ENCODE data around the gene CCDC142. TPM values are rescaled to one million over a fixed set of nuclear protein-coding genes. Genes with fewer than 3 reads are reported as not detected.

CCDC142 gene
- total and polyA plus RNA-seq, 9 of the 15 experiments (the other 6 are each of a cell fraction or from before 2014, with no cell fraction given) = 0.55 to 11.7 (median 7.2) TPM

DNA sequence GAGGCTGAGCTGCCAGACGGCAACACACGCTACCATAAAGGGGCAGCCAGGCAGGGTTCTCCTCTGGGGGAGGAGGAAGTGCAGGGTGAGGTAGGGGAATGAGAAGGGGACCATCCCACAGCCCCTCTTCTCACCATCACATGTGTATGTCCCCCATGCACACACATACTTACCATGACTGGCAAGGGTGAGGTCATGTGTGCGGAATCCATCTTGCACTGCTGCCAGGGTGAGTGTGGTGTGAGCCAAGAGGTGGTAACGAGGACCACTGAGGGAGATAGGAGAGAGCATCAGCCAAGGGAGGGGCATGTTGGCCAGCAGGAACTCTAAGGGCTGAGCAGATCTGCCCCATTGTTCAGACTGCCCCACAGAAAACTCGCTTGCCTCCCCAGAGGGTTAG, 54.1 kb downstream of the CCDC142 start:
- Histone ChIP-seq H2AFZ (ENCODE audit: low read depth, low read length) (no peak overlapping the region), H4K20me1 (replicated peaks; ENCODE audit: control insufficient read depth, insufficient read depth, low read length) (no peaks in the 10 kb centered on the region), H3K36me3 (ENCODE audit: control insufficient read depth, insufficient read depth, low read length) (no peaks in the 10 kb centered on the region), H3K9me3 (replicated peaks; ENCODE audit: control insufficient read depth, insufficient read depth, low read depth, low read length) (no peaks in the 10 kb centered on the region), H3K9me1 (ENCODE audit: control insufficient read depth, insufficient read depth, low read length) (no peaks in the 10 kb centered on the region), H3K4me2 (ENCODE audit: insufficient read depth, low read length) (no peak overlapping the region), H3K4me3 (no peak overlapping the region), H3K9ac (ENCODE audit: insufficient read depth in 1 of 2, low read depth in 2 of 2, low read length in 2 of 2) (no peak overlapping the region), H3K79me2 (ENCODE audit: control insufficient read depth, insufficient read depth, low read length) (no peaks in the 10 kb centered on the region), H3K27me3 (ENCODE audit: control insufficient read depth in 2 of 2, insufficient read depth in 2 of 2, low read length in 2 of 2) (no peaks in the 10 kb centered on the region), H3K27ac (ENCODE audit: extremely low read depth, low read depth, low read length) (no peak overlapping the region), H3K4me1 (replicated peaks in 1 of 2; ENCODE audit: control insufficient read depth in 2 of 2, insufficient read depth in 2 of 2, low read length in 2 of 2) (peaks cover 0 to 16% of the 10 kb centered on the region in 2 experiments; a peak in 1 of 5 replicates)
- ATAC-seq = no peak
- in situ Hi-C loops (cut with MboI) (no loop called here), intact Hi-C loops (cut with micrococcal nuclease) (no loop called here)
- no peak for TF ChIP-seq MED1 (CRISPR knock-in tag; IDR thresholded peaks at IDR 0.05; ENCODE audit: borderline replicate concordance)
- no peak for TF ChIP-seq ZNF263 (CRISPR knock-in tag; IDR thresholded peaks at IDR 0.05; ENCODE audit: borderline replicate concordance)
- TF ChIP-seq PCBP1 (IDR thresholded peaks at IDR 0.05; ENCODE audit: low read depth, low read length, poor library complexity, severe bottlenecking) = no peak
- TF ChIP-seq, protein P1, sequence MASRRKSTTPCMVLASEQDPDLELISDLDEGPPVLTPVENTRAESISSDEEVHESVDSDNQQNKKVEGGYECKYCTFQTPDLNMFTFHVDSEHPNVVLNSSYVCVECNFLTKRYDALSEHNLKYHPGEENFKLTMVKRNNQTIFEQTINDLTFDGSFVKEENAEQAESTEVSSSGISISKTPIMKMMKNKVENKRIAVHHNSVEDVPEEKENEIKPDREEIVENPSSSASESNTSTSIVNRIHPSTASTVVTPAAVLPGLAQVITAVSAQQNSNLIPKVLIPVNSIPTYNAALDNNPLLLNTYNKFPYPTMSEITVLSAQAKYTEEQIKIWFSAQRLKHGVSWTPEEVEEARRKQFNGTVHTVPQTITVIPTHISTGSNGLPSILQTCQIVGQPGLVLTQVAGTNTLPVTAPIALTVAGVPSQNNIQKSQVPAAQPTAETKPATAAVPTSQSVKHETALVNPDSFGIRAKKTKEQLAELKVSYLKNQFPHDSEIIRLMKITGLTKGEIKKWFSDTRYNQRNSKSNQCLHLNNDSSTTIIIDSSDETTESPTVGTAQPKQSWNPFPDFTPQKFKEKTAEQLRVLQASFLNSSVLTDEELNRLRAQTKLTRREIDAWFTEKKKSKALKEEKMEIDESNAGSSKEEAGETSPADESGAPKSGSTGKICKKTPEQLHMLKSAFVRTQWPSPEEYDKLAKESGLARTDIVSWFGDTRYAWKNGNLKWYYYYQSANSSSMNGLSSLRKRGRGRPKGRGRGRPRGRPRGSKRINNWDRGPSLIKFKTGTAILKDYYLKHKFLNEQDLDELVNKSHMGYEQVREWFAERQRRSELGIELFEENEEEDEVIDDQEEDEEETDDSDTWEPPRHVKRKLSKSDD (conservative IDR thresholded peaks at IDR 0.05; ENCODE audit: low read length) = no peak
- TF ChIP-seq, protein P2, sequence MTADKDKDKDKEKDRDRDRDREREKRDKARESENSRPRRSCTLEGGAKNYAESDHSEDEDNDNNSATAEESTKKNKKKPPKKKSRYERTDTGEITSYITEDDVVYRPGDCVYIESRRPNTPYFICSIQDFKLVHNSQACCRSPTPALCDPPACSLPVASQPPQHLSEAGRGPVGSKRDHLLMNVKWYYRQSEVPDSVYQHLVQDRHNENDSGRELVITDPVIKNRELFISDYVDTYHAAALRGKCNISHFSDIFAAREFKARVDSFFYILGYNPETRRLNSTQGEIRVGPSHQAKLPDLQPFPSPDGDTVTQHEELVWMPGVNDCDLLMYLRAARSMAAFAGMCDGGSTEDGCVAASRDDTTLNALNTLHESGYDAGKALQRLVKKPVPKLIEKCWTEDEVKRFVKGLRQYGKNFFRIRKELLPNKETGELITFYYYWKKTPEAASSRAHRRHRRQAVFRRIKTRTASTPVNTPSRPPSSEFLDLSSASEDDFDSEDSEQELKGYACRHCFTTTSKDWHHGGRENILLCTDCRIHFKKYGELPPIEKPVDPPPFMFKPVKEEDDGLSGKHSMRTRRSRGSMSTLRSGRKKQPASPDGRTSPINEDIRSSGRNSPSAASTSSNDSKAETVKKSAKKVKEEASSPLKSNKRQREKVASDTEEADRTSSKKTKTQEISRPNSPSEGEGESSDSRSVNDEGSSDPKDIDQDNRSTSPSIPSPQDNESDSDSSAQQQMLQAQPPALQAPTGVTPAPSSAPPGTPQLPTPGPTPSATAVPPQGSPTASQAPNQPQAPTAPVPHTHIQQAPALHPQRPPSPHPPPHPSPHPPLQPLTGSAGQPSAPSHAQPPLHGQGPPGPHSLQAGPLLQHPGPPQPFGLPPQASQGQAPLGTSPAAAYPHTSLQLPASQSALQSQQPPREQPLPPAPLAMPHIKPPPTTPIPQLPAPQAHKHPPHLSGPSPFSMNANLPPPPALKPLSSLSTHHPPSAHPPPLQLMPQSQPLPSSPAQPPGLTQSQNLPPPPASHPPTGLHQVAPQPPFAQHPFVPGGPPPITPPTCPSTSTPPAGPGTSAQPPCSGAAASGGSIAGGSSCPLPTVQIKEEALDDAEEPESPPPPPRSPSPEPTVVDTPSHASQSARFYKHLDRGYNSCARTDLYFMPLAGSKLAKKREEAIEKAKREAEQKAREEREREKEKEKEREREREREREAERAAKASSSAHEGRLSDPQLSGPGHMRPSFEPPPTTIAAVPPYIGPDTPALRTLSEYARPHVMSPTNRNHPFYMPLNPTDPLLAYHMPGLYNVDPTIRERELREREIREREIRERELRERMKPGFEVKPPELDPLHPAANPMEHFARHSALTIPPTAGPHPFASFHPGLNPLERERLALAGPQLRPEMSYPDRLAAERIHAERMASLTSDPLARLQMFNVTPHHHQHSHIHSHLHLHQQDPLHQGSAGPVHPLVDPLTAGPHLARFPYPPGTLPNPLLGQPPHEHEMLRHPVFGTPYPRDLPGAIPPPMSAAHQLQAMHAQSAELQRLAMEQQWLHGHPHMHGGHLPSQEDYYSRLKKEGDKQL (CRISPR knock-in tag; IDR thresholded peaks at IDR 0.05; ENCODE audit: borderline replicate concordance) = no peak
- TF ChIP-seq ZNF766 (CRISPR knock-in tag; conservative IDR thresholded peaks at IDR 0.05) = no peak
- no peak for TF ChIP-seq KAT8 (IDR thresholded peaks at IDR 0.05; ENCODE audit: low read depth)
- TF ChIP-seq BRCA1 (IDR thresholded peaks at IDR 0.05) = no peak
- TF ChIP-seq BRCA1 (CRISPR knock-in tag; IDR thresholded peaks at IDR 0.05) = no peak
- POLR2A ChIA-PET = interaction anchor here (0.7 to 1.7 kb wide), 3 partner anchors 12 to 30 kb away, joined by 3 to 7 read pairs (median 4); partner anchors contain the start of gene WBP1
- no TSS peak for BruUV-seq (replicated peaks)
- no peak for FAIRE-seq
- 39% methylated on average over 4 of the region's 5 CpGs for WGBS (ENCODE audit: insufficient coverage, low coverage, missing lambda C conversion rate)
- DNase-seq (ENCODE audit: extremely low read depth in 1 of 4, low spot score in 3 of 4) = no peak
- CTCF ChIA-PET (ENCODE audit: low intra/inter-chr PET ratio) = no interaction called here

Measured in K562 (cell line).